Gastrocnemius medialis (tissue), 4 donors: ENCODE measurements around the gene DENND1A.

Source experiments
- POLR2A ChIP-seq, 2 donors: fragments of 450-650 bp; IDR thresholded peaks; one replicate each; pipeline ENCODE4 v1.6.1; 2017; ENCODE audit warnings: antibody characterized with exemption in 2 of 2, mild to moderate bottlenecking in 2 of 2, moderate library complexity in 2 of 2
- TF ChIP-seq, protein P1 (sequence below), 5 experiments: fragments of 450-650 bp in 3 of 5; fragments of 200-600 bp in 2 of 5; sonication (generic) in 2 of 5; IDR thresholded peaks in 4 of 5; conservative IDR thresholded peaks in 1 of 5; 1 replicate in 4 of 5; 2 replicates in 1 of 5; pipeline ENCODE4 v1.5.1; 2016 to 2019; ENCODE audit warnings: antibody characterized with exemption in 5 of 5, mild to moderate bottlenecking in 3 of 5, moderate library complexity in 3 of 5

DNA sequence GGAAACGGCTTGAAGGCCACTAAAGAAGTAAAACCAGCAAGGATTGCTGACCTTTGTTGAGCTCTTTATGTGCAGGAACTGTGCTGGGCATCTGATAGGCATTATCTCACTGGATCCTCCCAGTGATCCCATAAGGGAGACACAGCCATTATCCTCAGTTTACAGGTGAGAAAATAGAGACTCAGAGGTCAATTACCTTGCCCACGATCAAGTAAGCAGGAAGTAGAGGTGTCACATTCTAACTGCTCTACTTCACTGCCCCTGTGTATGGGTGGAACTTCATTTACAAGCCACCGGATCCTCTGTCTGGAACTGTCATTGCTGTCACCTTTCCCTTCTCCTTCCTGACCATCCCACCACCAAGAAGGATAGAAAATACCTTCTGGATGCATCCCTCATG is 325.1 kb downstream of the DENND1A start:
- TF ChIP-seq POLR2A (IDR thresholded peaks at IDR 0.05) = no peak
- TF ChIP-seq, protein P1, sequence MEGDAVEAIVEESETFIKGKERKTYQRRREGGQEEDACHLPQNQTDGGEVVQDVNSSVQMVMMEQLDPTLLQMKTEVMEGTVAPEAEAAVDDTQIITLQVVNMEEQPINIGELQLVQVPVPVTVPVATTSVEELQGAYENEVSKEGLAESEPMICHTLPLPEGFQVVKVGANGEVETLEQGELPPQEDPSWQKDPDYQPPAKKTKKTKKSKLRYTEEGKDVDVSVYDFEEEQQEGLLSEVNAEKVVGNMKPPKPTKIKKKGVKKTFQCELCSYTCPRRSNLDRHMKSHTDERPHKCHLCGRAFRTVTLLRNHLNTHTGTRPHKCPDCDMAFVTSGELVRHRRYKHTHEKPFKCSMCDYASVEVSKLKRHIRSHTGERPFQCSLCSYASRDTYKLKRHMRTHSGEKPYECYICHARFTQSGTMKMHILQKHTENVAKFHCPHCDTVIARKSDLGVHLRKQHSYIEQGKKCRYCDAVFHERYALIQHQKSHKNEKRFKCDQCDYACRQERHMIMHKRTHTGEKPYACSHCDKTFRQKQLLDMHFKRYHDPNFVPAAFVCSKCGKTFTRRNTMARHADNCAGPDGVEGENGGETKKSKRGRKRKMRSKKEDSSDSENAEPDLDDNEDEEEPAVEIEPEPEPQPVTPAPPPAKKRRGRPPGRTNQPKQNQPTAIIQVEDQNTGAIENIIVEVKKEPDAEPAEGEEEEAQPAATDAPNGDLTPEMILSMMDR (IDR thresholded peaks at IDR 0.05 in 4 of 5, conservative IDR thresholded peaks at IDR 0.05 in 1 of 5) = no peak
